B cell (primary cell): Measurements from ENCODE around the gene PDE11A. TPM values are rescaled to one million over a fixed set of nuclear protein-coding genes. Genes with fewer than 3 reads are reported as not detected.

ENCODE experiments used
- ATAC-seq: fragments of 200-7000 bp; cut with Tn5 transposase; one replicate; pipeline ENCODE4 v1.10.0; 2021; ENCODE audit warnings: low read depth, mild to moderate bottlenecking, moderate number of reproducible peaks, moderate library complexity
- CTCF ChIA-PET: fragments of 350-600 bp; sonication (Branson Sonifier 250); formaldehyde crosslinking; loops from one replicate; lab custom pipeline; 2021; ENCODE audit warnings: antibody characterized with exemption, inconsistent platforms; lab: Charles Lee
- POLR2A ChIA-PET: fragments of 350-600 bp; sonication (Branson Sonifier 250); formaldehyde crosslinking; loops from one replicate; lab custom pipeline; 2021; ENCODE audit warnings: antibody characterized with exemption; lab: Charles Lee
- DNase-seq: peaks from one replicate; pipeline ENCODE4 v3.0.0; 2013
- H2AFZ ChIP-seq: 2 replicates; pipeline ENCODE4 v1.6.1; 2012; ENCODE audit warnings: mild to moderate bottlenecking, low read depth, low read length; ENCODE audit not compliant: insufficient read depth, poor library complexity, severe bottlenecking
- H3K27ac ChIP-seq, 2 donors: 1 replicate in 1 of 2; 2 replicates in 1 of 2; pipeline ENCODE4 v1.5.1; 2012 to 2013; ENCODE audit warnings: low read length in 2 of 2, mild to moderate bottlenecking in 2 of 2, moderate library complexity in 1 of 2
- H3K27me3 ChIP-seq, 4 experiments: fragments of 200-600 bp in 1 of 4; sonication (generic) in 1 of 4; replicated peaks in 1 of 4; 1 replicate in 2 of 4; 2 replicates in 2 of 4; pipeline versions ENCODE4 v1.6.1 to v1.7.0; 2013 to 2016; ENCODE audit warnings: low read length in 3 of 4, mild to moderate bottlenecking in 2 of 4, mixed read lengths in 1 of 4, moderate library complexity in 1 of 4; ENCODE audit not compliant: insufficient read depth in 4 of 4, control insufficient read depth in 3 of 4; ENCODE audit errors: control extremely low read depth in 1 of 4
- H3K36me3 ChIP-seq, 2 experiments: replicated peaks in 1 of 2; 1 replicate in 1 of 2; 2 replicates in 1 of 2; pipeline versions ENCODE4 v1.6.1 to v1.7.1; 2013; ENCODE audit warnings: low read length in 1 of 2; ENCODE audit not compliant: insufficient read depth in 2 of 2, control insufficient read depth in 1 of 2; ENCODE audit errors: control extremely low read depth in 1 of 2, extremely low read depth in 1 of 2
- H3K4me1 ChIP-seq, 2 donors: fragments of 200-600 bp in 1 of 2; sonication (generic) in 1 of 2; 1 replicate in 1 of 2; 2 replicates in 1 of 2; pipeline versions ENCODE4 v1.5.1 to v1.6.1; 2013 to 2017; ENCODE audit warnings: low read length in 2 of 2; ENCODE audit not compliant: control insufficient read depth in 2 of 2, insufficient read depth in 2 of 2
- H3K4me2 ChIP-seq: replicated peaks from 2 replicates; pipeline ENCODE3; 2012; ENCODE audit warnings: mild to moderate bottlenecking, low read depth, low read length; ENCODE audit not compliant: poor library complexity, severe bottlenecking
- H3K4me3 ChIP-seq, 5 experiments: fragments of 200-600 bp in 1 of 5; sonication (generic) in 1 of 5; 1 replicate in 3 of 5; 2 replicates in 2 of 5; pipeline versions ENCODE4 v1.5.1 to v1.7.0; 2011 to 2016; ENCODE audit warnings: low read length in 4 of 5, mild to moderate bottlenecking in 4 of 5, low read depth in 2 of 5, control low read depth in 1 of 5, moderate library complexity in 1 of 5; ENCODE audit not compliant: insufficient read depth in 1 of 5; ENCODE audit errors: control extremely low read depth in 1 of 5, extremely low read depth in 1 of 5
- H3K79me2 ChIP-seq: fragments of 200-600 bp; sonication (generic); one replicate; pipeline ENCODE4 v1.6.0; 2016; ENCODE audit warnings: low read length; ENCODE audit not compliant: control insufficient read depth, insufficient read depth
- H3K9ac ChIP-seq: fragments of 200-600 bp; sonication (generic); 2 replicates; pipeline ENCODE4 v1.6.1; 2017; ENCODE audit warnings: mild to moderate bottlenecking, low read length, moderate library complexity
- H3K9me3 ChIP-seq, 3 donors: one replicate each; pipeline versions ENCODE4 v1.6.1 to v1.7.1; 2013; ENCODE audit warnings: low read length in 2 of 3; ENCODE audit not compliant: control insufficient read depth in 2 of 3, insufficient read depth in 1 of 3; ENCODE audit errors: control extremely low read depth in 1 of 3
- H4K20me1 ChIP-seq: 2 replicates; pipeline ENCODE4 v1.6.0; 2012; ENCODE audit warnings: mild to moderate bottlenecking, low read length; ENCODE audit not compliant: insufficient read depth, control insufficient read depth, poor library complexity, severe bottlenecking
- H3K27ac Mint-ChIP-seq: one replicate; pipeline ENCODE4 v1.8.0; 2021; ENCODE audit warnings: mixed read lengths
- H3K27me3 Mint-ChIP-seq: one replicate; pipeline ENCODE4 v1.8.0; 2021; ENCODE audit warnings: mixed read lengths
- H3K4me1 Mint-ChIP-seq: one replicate; pipeline ENCODE4 v1.8.0; 2021; ENCODE audit warnings: mixed read lengths
- H3K4me3 Mint-ChIP-seq: one replicate; pipeline ENCODE4 v1.8.0; 2021; ENCODE audit warnings: mixed read lengths
- H3K9me3 Mint-ChIP-seq: one replicate; pipeline ENCODE4 v1.8.0; 2022; ENCODE audit warnings: mixed read lengths; ENCODE audit not compliant: insufficient read depth
- CTCF ChIP-seq: fragments of 200-600 bp; IDR thresholded peaks from one replicate; pipeline ENCODE4 v1.8.0; 2022; ENCODE audit warnings: antibody characterized with exemption, mild to moderate bottlenecking
- EZH2 ChIP-seq: IDR thresholded peaks from 2 replicates; pipeline ENCODE4 v1.6.1; 2012; ENCODE audit warnings: borderline replicate concordance, low read depth, mild to moderate bottlenecking, moderate library complexity, low read length; ENCODE audit not compliant: insufficient read depth, poor library complexity, severe bottlenecking
- WGBS: methylation state at CpG from one replicate; pipeline ENCODE4 v1.1.5; 2013; ENCODE audit warnings: missing lambda C conversion rate; ENCODE audit not compliant: insufficient coverage; 5-methylcytosine and 5-hydroxymethylcytosine counted together
- intact Hi-C: fragments of 100-400 bp; cut with micrococcal nuclease; formaldehyde crosslinking; loops from one replicate; pipeline ENCODE4 v1.10.0; 2022
- polyA plus RNA-seq: library from polyadenylated mRNA; depleted of rRNA; stranded (reverse); fragments of >200 nt; gene quantifications from 2 replicates; pipeline ENCODE4 v1.2.3, GENCODE V29; 2012
- total RNA-seq, 2 donors: library from RNA; stranded (reverse); fragments of 120-200 nt in 1 of 2; gene quantifications; 1 replicate in 1 of 2; 2 replicates in 1 of 2; pipeline versions ENCODE4 v1.2.3 to v1.2.4, GENCODE V29; 2013 to 2022

PDE11A gene
- total and polyA plus RNA-seq, 2 donors (not counting 1 experiment from before 2014, with no cell fraction given): 0.25 TPM; not detected in 1

- POLR2A ChIA-PET: no interaction called here
- WGBS: 91% methylated on average over 1 of the region's 1 CpG
- CTCF ChIA-PET: no interaction called here
These were observed 182.6 kb downstream of the PDE11A start for GRCh38 chr2:177889818-177890460.

DNA sequence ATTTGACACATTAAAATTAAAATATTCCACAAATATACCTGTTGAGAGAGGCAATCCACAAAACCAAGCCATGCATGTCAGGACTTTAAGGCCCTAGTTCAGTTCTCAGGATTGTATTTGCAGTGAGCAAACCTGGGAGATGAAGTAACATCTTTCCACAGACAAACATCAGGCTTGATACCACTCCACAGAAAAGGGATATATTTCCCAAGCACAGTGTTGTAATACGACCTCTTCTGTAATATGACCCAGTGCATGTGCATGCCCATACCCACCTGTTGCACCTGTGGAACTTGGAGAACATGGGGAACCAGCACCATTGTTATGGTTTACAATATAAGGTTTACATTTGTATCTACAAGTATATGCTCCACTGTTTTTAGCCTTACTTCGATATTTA, 184.0 kb downstream of the PDE11A start:
- H3K79me2 ChIP-seq: no peaks in the 10 kb centered on the region
- H3K9me3 ChIP-seq: no peaks in the 10 kb centered on the region
- no peaks in the 10 kb centered on the region for H3K36me3 ChIP-seq
- no peak for ATAC-seq
- H3K4me2 ChIP-seq: no peak overlapping the region
- no peaks in the 10 kb centered on the region for H3K4me1 ChIP-seq
- 80% methylated on average over 1 of the region's 2 CpGs for WGBS
- H3K4me1 Mint-ChIP-seq: no peaks in the 10 kb centered on the region
- H3K9ac ChIP-seq: no peak overlapping the region
- ChIA-PET POLR2A (no interaction called here), CTCF (no interaction called here)
- no peaks in the 10 kb centered on the region for H3K27me3 ChIP-seq
- TF ChIP-seq CTCF (no peak), EZH2 (no peak)
- H3K4me3 ChIP-seq: no peak overlapping the region
- H4K20me1 ChIP-seq: no peaks in the 10 kb centered on the region
- H3K27me3 Mint-ChIP-seq: peaks cover 4% of the 10 kb centered on the region
- H3K27ac ChIP-seq: no peak overlapping the region
- no peak overlapping the region for H2AFZ ChIP-seq
- intact Hi-C loops: no loop called here
- DNase-seq: no peak
- H3K4me3 Mint-ChIP-seq: no peak overlapping the region
- H3K9me3 Mint-ChIP-seq: no peaks in the 10 kb centered on the region
- no peak overlapping the region for H3K27ac Mint-ChIP-seq

More at GRCh38 chr2:177889818-177890460, 182.6 kb downstream of the PDE11A start:
- no peaks in the 10 kb centered on the region for H3K9me3 ChIP-seq
- H3K27me3 Mint-ChIP-seq: peaks cover 14% of the 10 kb centered on the region
- intact Hi-C loops: no loop called here
- no peak overlapping the region for H3K4me3 Mint-ChIP-seq
- TF ChIP-seq EZH2 (no peak), CTCF (no peak)
- ATAC-seq: no peak
- H3K4me3 ChIP-seq: no peak overlapping the region
- H3K79me2 ChIP-seq: no peaks in the 10 kb centered on the region
- no peak overlapping the region for H3K27ac Mint-ChIP-seq
- no peaks in the 10 kb centered on the region for H4K20me1 ChIP-seq
- no peak overlapping the region for H2AFZ ChIP-seq
- no peak overlapping the region for H3K9ac ChIP-seq
- H3K27ac ChIP-seq: no peak overlapping the region
- H3K27me3 ChIP-seq: no peaks in the 10 kb centered on the region
- no peaks in the 10 kb centered on the region for H3K36me3 ChIP-seq
- no peak for DNase-seq
- no peaks in the 10 kb centered on the region for H3K4me1 Mint-ChIP-seq
- H3K4me1 ChIP-seq: no peaks in the 10 kb centered on the region
- H3K4me2 ChIP-seq: no peak overlapping the region
- no peaks in the 10 kb centered on the region for H3K9me3 Mint-ChIP-seq
